Stimulated activated CD4-positive, alpha-beta T cell treated with anti-CD3 and anti-CD28 coated beads, TNF-alpha, amount 100 ng/mL, for 4 hours (primary cell): ENCODE data around the gene TET1.
"Not testable (repeated sequence)": the region's sequence is repeated elsewhere in the genome, so short reads cannot be mapped to it uniquely, and the experiment has no call there.

Experiments used
- DNase-seq, 3 experiments: peaks; one replicate each; pipeline ENCODE4 v3.0.0-alpha.2; 2020; ENCODE audit warnings: low read depth in 3 of 3

The TET1 gene

GRCh38 chr10:68560186-68560942 lies at the start of gene TET1:
Gene TET1 (plus strand): TSS chr10:68560337. CDS start chr10:68572339, 12,002 bp downstream.
- DNase-seq: no peak

- DNase-seq: not testable (repeated sequence)
Measured at GRCh38 chr10:68516216-68516615, 43.9 kb upstream of the TET1 start.

- DNase-seq: no peak
Measured at GRCh38 chr10:68516766-68517165, 43.4 kb upstream of the TET1 start.

DNA sequence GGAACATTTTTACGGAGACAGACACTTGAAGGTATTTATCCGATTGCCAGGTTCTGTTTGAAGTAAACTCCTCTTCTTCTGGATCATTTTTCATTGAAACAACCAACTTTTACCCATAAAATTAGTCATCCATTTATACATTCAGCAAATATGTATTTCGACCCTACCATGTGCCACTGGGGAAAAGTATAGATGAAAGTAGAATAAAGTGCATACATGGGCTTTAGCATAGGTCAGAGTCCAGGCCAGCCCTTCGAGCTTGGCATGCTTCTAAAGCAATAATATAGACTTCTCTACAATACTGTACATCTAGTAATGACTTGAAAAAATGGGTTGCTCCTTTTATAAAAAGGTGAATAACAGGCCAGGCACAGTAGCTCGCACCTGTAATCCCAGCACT lies 42.9 kb upstream of the TET1 start:
- no peak for DNase-seq

GRCh38 chr10:68518609-68519008 lies 41.5 kb upstream of the TET1 start:
- not testable (repeated sequence) for DNase-seq

DNA sequence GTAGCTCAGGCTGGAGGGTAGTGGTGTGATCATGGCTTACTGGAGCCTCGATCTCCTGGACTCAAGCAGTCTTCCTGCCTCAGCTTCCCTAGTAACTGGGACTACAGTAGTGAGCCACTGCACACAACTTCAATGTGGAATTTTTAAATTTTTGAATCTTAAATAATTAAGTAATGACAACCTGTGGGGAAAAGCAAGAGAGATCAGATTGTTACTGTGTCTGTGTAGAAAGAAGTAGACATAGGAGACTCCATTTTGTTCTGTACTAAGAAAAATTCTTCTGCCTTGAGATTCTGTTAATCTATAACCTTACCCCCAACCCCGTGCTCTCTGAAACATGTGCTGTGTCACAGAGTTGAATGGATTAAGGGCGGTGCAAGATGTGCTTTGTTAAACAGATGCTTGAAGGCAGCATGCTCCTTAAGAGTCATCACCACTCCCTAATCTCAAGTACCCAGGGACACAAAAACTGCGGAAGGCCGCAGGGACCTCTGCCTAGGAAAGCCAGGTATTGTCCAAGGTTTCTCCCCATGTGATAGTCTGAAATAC lies 34.6 kb upstream of the TET1 start:
- DNase-seq: not testable (repeated sequence)

- no peak for DNase-seq
Measured at GRCh38 chr10:68526634-68527307, 33.4 kb upstream of the TET1 start.

DNA sequence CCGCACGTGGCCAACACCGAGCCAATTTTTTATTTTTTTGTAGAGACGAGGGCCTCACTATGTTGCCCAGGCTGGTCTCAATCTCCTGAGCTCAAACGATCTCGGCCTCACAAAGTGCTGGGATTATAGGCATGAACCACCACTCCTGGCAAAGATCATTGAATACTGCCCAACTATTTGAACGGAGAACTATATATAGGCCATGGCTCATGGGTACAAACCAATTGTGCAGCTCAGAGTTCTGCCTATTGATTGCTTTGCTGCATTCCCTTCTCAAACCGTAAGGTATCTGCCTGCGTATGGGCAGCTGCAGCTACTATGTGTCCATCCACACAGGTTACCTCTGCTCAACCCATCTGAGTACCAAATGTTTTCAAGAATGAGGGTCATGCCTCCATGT lies 23.2 kb upstream of the TET1 start:
- no peak for DNase-seq

- DNase-seq: no peak
Measured at GRCh38 chr10:68537796-68538195, 22.3 kb upstream of the TET1 start.

- DNase-seq: no peak
Measured at GRCh38 chr10:68543004-68543918, 16.9 kb upstream of the TET1 start.

DNA sequence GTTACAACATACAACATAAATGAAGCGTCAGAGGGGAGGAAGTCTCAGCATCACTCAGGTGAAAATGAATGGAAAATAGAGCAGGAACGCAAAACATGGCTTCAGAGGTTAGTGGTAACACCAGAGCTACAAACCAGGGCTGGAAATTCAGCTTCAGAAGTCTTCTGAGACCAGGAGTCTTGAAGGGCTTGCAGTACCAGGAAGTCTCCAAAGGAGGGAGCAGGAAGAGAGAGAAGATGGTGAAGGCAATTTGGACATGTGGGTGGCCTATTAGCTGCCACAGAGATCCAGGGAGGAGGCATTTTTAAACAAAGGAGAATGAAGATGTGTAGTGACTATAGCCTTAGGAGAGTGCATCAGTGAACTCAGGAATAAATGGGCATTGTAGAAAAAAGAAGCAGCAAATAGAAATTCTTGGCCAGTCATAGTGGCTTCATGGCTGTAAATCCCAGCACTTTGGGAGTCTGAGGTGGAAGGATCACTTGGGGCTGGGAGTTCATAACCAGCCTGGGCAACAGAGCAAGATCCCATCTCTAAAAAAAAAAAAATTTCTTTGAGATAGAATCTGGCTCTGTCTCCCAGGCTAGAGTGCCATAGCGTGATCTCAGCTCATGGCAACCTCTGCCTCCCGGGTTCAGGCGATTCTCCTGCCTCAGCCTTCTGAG lies 9.3 kb upstream of the TET1 start:
- no peak for DNase-seq

GRCh38 chr10:68553138-68553537 lies 7.0 kb upstream of the TET1 start:
- no peak for DNase-seq

GRCh38 chr10:68553599-68553998 lies 6.5 kb upstream of the TET1 start:
- no peak for DNase-seq

GRCh38 chr10:68558478-68558877 lies 1.7 kb upstream of the TET1 start:
- no peak for DNase-seq

- DNase-seq: no peak
Measured at GRCh38 chr10:68559251-68559650, 886 bp upstream of the TET1 start.

DNA sequence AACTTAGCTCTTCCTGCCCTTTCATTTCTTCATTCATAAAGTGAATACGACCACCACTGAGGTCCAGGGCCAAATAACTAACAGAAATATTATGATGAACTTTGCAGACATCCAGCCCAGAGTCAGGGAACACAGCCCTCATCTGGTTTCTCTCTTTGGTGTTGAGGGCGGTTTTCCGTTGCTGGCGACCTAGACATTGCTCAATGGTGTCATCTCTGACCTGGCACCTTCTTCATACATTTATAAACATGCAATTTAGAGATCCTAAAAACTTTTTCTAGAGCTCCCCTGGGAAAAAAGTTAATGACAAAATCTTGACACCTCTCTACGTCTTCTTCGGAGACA lies 324 bp upstream of the TET1 start:
- DNase-seq: no peak

- DNase-seq: no peak
Measured at GRCh38 chr10:68560943-68561864, 1.1 kb downstream of the TET1 start.

DNA sequence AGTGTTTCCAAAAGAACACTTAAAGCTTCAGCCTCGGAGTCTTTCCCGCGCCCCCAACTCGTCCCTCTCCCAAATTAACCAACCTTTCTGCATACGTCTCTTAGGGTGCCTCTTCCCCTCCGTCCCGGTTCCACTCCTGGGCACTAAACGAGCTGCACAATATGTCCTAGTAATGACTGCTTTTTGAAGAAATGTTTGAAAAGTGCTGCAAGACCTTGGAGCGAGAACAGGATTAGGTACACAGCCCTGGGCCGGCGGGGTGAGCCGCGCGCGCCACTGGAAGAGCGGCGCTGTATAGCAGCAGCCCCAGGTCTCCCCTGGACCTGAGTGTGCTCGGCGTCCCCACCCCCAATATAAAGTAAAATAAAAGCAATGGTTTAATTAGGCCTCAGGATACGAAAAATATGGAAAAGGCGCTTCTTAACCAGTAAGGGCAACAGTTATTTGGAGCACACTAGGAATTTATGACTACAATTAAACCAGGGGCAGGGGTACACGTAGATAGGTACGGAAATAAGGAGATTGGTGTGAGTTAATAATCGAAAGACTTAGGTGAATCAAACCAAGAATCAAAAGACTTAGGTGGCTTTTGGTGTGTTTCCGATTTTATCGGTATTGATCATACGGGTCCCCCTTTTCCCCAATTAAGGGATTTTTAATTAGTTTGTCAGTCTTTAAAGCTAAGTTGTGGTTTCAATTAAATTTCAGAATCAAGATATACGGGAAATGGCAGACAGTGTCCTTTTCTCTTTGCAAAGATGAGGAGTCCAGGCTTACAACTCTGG lies 1.9 kb downstream of the TET1 start:
- no peak for DNase-seq

- DNase-seq: no peak
Measured at GRCh38 chr10:68562661-68563570, 2.8 kb downstream of the TET1 start.
